Measurements from ENCODE around the gene RAX. TPM values are rescaled to one million over a fixed set of nuclear protein-coding genes. Genes with fewer than 3 reads are reported as not detected.

The RAX gene
- total and polyA plus RNA-seq, 2 donors (not counting 1 experiment from before 2014, with no cell fraction given) = not detected

DNA sequence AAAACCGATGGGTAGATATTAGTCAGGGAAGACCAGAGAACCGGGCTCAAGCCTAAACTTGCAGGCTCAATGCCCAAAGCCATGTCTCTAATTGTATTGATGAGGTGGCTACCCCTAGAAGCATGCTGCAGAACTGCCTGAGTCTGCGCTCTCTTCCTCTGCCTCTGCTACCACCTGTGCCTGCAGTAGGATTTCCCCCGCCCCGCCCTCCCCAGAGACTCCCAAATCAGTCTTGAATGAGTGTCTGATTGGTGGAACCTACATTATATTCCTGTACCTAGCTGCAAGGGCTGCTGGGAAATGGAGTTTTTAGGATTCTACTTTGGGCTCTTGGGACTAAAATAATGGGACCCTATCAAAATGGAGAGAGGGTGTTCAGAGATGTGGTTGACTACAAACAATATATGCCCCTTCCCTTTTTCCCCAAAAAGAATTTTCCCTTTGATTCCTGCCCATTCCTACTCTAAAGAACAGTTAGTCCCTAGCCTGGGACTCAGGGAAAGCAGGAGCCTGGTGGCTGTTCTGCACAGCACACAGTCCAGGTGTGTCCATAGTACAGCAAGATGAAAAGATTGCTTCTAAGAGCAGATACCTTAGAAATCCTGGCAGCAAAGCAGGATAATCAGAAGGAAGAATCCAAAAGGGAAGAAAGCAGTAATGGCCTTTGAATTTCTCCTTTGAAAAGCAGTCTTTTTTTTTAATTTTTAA lies 40.8 kb downstream of the RAX start:
- no peak overlapping the region for H3K27ac ChIP-seq (ENCODE audit: insufficient read depth, low read length)

DNA sequence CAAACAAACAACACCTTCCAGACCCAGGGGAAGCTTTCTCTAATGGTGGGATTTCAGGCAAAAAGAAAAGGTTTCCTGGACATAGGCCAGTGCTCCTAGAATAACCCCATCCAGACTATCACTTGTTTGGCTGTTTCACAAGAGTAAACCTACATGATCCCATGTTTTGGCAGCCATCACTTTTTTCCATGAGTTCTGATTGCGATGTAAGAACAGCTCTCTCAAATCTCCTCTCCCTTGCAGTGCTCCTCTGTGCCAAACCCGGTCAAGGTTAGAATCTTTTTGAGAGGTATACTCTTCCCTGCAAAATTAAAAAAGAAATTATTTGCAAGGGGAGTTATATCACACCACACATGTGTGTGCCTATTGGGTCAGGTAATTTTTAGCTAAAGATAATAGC lies 41.4 kb downstream of the RAX start:
- Histone ChIP-seq H3K79me2 (ENCODE audit: control insufficient read depth, insufficient read depth, low read length) (no peaks in the 10 kb centered on the region), H3K9ac (ENCODE audit: insufficient read depth, low read length) (no peak overlapping the region), H3K4me2 (ENCODE audit: extremely low read depth, insufficient read depth, low read length) (no peak overlapping the region), H4K20me1 (ENCODE audit: control insufficient read depth, extremely low read depth, insufficient read depth, low read length) (no peaks in the 10 kb centered on the region), H3K27ac (ENCODE audit: insufficient read depth, low read length) (no peak overlapping the region), H3K27me3 (ENCODE audit: control insufficient read depth, insufficient read depth, low read length) (peaks cover 5% of the 10 kb centered on the region), H3K36me3 (ENCODE audit: control insufficient read depth, insufficient read depth, low read length) (no peaks in the 10 kb centered on the region), H3K4me3 (replicated peaks in 1 of 4; ENCODE audit: control extremely low read depth in 1 of 4, insufficient read depth in 1 of 4, low read depth in 3 of 4, low read length in 4 of 4) (no peak overlapping the region), H3K9me3 (ENCODE audit: control insufficient read depth, insufficient read depth, low read depth, low read length) (no peaks in the 10 kb centered on the region), H3K4me1 (ENCODE audit: control insufficient read depth, extremely low read depth, insufficient read depth, low read length) (no peaks in the 10 kb centered on the region), H2AFZ (ENCODE audit: low read length) (no peak overlapping the region)
- DNase-seq (ENCODE audit: low read depth in 2 of 2) = no peak
- TF ChIP-seq, protein P1, sequence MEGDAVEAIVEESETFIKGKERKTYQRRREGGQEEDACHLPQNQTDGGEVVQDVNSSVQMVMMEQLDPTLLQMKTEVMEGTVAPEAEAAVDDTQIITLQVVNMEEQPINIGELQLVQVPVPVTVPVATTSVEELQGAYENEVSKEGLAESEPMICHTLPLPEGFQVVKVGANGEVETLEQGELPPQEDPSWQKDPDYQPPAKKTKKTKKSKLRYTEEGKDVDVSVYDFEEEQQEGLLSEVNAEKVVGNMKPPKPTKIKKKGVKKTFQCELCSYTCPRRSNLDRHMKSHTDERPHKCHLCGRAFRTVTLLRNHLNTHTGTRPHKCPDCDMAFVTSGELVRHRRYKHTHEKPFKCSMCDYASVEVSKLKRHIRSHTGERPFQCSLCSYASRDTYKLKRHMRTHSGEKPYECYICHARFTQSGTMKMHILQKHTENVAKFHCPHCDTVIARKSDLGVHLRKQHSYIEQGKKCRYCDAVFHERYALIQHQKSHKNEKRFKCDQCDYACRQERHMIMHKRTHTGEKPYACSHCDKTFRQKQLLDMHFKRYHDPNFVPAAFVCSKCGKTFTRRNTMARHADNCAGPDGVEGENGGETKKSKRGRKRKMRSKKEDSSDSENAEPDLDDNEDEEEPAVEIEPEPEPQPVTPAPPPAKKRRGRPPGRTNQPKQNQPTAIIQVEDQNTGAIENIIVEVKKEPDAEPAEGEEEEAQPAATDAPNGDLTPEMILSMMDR (conservative IDR thresholded peaks at IDR 0.05 in 1 of 2, IDR thresholded peaks at IDR 0.05 in 1 of 2; ENCODE audit: low read depth in 1 of 2, low read length in 2 of 2) = no peak

More for the DNA sequence above, 40.8 kb downstream of the RAX start:
- no peak for DNase-seq (ENCODE audit: low read depth in 2 of 2)
- Histone ChIP-seq H3K36me3 (ENCODE audit: control insufficient read depth, insufficient read depth, low read length) (no peaks in the 10 kb centered on the region), H3K79me2 (ENCODE audit: control insufficient read depth, insufficient read depth, low read length) (no peaks in the 10 kb centered on the region), H2AFZ (ENCODE audit: low read length) (no peak overlapping the region), H3K27me3 (ENCODE audit: control insufficient read depth, insufficient read depth, low read length) (peaks cover 5% of the 10 kb centered on the region), H3K9ac (ENCODE audit: insufficient read depth, low read length) (no peak overlapping the region), H3K9me3 (ENCODE audit: control insufficient read depth, insufficient read depth, low read depth, low read length) (no peaks in the 10 kb centered on the region), H3K4me1 (ENCODE audit: control insufficient read depth, extremely low read depth, insufficient read depth, low read length) (no peaks in the 10 kb centered on the region), H4K20me1 (ENCODE audit: control insufficient read depth, extremely low read depth, insufficient read depth, low read length) (no peaks in the 10 kb centered on the region), H3K4me3 (replicated peaks in 1 of 4; ENCODE audit: control extremely low read depth in 1 of 4, insufficient read depth in 1 of 4, low read depth in 3 of 4, low read length in 4 of 4) (no peak overlapping the region), H3K4me2 (ENCODE audit: extremely low read depth, insufficient read depth, low read length) (no peak overlapping the region)
- TF ChIP-seq EZH2 (IDR thresholded peaks at IDR 0.05; ENCODE audit: low read length, missing control alignments) = no peak
- TF ChIP-seq, protein P1 (conservative IDR thresholded peaks at IDR 0.05 in 1 of 2, IDR thresholded peaks at IDR 0.05 in 1 of 2; ENCODE audit: low read depth in 1 of 2, low read length in 2 of 2) = no peak

DNA sequence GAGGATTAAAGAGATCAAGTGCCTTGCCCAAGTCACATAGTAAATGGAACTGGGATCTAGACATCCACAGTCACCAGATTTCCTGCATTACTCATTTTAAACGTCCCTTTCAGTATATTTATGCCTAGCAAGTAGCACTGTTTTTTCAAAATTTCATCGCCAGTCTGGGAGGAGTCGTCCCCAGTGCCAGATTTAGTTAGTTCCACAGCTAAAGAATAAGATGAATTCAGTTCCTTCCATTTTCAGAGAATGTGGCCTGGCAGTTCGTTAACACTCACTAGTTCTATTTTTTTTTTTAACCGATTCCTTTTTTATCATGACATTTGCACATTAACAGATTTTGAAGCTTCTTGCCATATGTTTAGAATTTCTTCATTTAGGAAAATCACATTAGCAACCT lies 42.1 kb downstream of the RAX start:
- H3K27ac ChIP-seq (ENCODE audit: insufficient read depth, low read length) = no peak overlapping the region
- H3K4me3 ChIP-seq (replicated peaks in 1 of 4; ENCODE audit: control extremely low read depth in 1 of 4, insufficient read depth in 1 of 4, low read depth in 3 of 4, low read length in 4 of 4) = no peak overlapping the region
- H3K27me3 ChIP-seq (ENCODE audit: control insufficient read depth, insufficient read depth, low read length) = peaks cover 5% of the 10 kb centered on the region
- no peaks in the 10 kb centered on the region for H3K79me2 ChIP-seq (ENCODE audit: control insufficient read depth, insufficient read depth, low read length)
- TF ChIP-seq EZH2 (IDR thresholded peaks at IDR 0.05; ENCODE audit: low read length, missing control alignments) = no peak
- TF ChIP-seq, protein P1 (conservative IDR thresholded peaks at IDR 0.05 in 1 of 2, IDR thresholded peaks at IDR 0.05 in 1 of 2; ENCODE audit: low read depth in 1 of 2, low read length in 2 of 2) = no peak
- no peak overlapping the region for H2AFZ ChIP-seq (ENCODE audit: low read length)
- H3K36me3 ChIP-seq (ENCODE audit: control insufficient read depth, insufficient read depth, low read length) = no peaks in the 10 kb centered on the region
- no peak for DNase-seq (ENCODE audit: low read depth in 2 of 2)
- no peaks in the 10 kb centered on the region for H3K4me1 ChIP-seq (ENCODE audit: control insufficient read depth, extremely low read depth, insufficient read depth, low read length)
- H3K4me2 ChIP-seq (ENCODE audit: extremely low read depth, insufficient read depth, low read length) = no peak overlapping the region
- H3K9ac ChIP-seq (ENCODE audit: insufficient read depth, low read length) = no peak overlapping the region
- no peaks in the 10 kb centered on the region for H3K9me3 ChIP-seq (ENCODE audit: control insufficient read depth, insufficient read depth, low read depth, low read length)
- no peaks in the 10 kb centered on the region for H4K20me1 ChIP-seq (ENCODE audit: control insufficient read depth, extremely low read depth, insufficient read depth, low read length)

Measured in fibroblast of lung (primary cell).